OCI-LY1 (cell line): ENCODE data around the gene TCN2.

Experiments
- H2AFZ ChIP-seq: fragments of 200-600 bp; sonication (generic), shearing (Covaris generic); 2 replicates; pipeline ENCODE4 v1.6.0; 2014; ENCODE audit warnings: antibody characterized with exemption, mild to moderate bottlenecking, low read length
- H3F3A ChIP-seq: fragments of 200-600 bp; sonication (generic), shearing (Covaris generic); 2 replicates; pipeline ENCODE4 v1.6.0; 2014; ENCODE audit warnings: mild to moderate bottlenecking, antibody characterized with exemption, low read length, moderate library complexity; ENCODE audit not compliant: insufficient read depth
- H3K27ac ChIP-seq: fragments of 200-600 bp; sonication (generic); 2 replicates; pipeline ENCODE4 v1.5.1; 2014; ENCODE audit warnings: low read length, mixed run types, mild to moderate bottlenecking, low read depth; ENCODE audit not compliant: poor library complexity, severe bottlenecking
- H3K27me3 ChIP-seq: fragments of 200-600 bp; sonication (generic); 2 replicates; pipeline ENCODE4 v1.6.0; 2014; ENCODE audit warnings: antibody characterized with exemption, mild to moderate bottlenecking, low read length, moderate library complexity; ENCODE audit not compliant: insufficient read depth
- H3K36me3 ChIP-seq: fragments of 200-600 bp; sonication (generic); 2 replicates; pipeline ENCODE4 v1.6.1; 2014; ENCODE audit warnings: mild to moderate bottlenecking, antibody characterized with exemption, low read length, moderate library complexity, mixed read lengths; ENCODE audit not compliant: insufficient read depth
- H3K4me1 ChIP-seq: fragments of 200-600 bp; sonication (generic); 2 replicates; pipeline ENCODE4 v1.5.1; 2014; ENCODE audit warnings: mild to moderate bottlenecking, low read length, moderate library complexity; ENCODE audit not compliant: insufficient read depth, severe bottlenecking
- H3K4me2 ChIP-seq: fragments of 200-600 bp; sonication (generic), shearing (Covaris generic); 2 replicates; pipeline ENCODE4 v1.6.1; 2014; ENCODE audit warnings: low read length
- H3K4me3 ChIP-seq: fragments of 200-600 bp; sonication (generic); 2 replicates; pipeline ENCODE4 v1.5.1; 2014; ENCODE audit warnings: low read length, low read depth, mild to moderate bottlenecking, mixed read lengths; ENCODE audit not compliant: poor library complexity, severe bottlenecking
- H3K79me2 ChIP-seq: fragments of 200-600 bp; shearing (Covaris generic); 2 replicates; pipeline ENCODE4 v1.6.1; 2016; ENCODE audit warnings: mixed run types, low read length, mixed read lengths; ENCODE audit not compliant: insufficient read depth
- H3K9ac ChIP-seq: fragments of 200-600 bp; sonication (generic), shearing (Covaris generic); 2 replicates; pipeline ENCODE4 v1.6.1; 2014; ENCODE audit warnings: mild to moderate bottlenecking, low read length, mixed read lengths
- H3K9me2 ChIP-seq: fragments of 200-600 bp; sonication (generic), shearing (Covaris generic); 2 replicates; pipeline ENCODE4 v1.6.1; 2014; ENCODE audit warnings: low read depth, mild to moderate bottlenecking, low read length, mixed read lengths
- H3K9me3 ChIP-seq: fragments of 200-600 bp; shearing (Covaris generic); 2 replicates; pipeline ENCODE4 v1.6.1; 2014; ENCODE audit warnings: low read length, mixed read lengths
- H4K20me1 ChIP-seq: fragments of 200-600 bp; sonication (generic), shearing (Covaris generic); 2 replicates; pipeline ENCODE4 v1.6.0; 2016; ENCODE audit warnings: mild to moderate bottlenecking, low read length; ENCODE audit not compliant: insufficient read depth
- EZH2 ChIP-seq: fragments of 200-600 bp; sonication (generic), shearing (Covaris generic); IDR thresholded peaks from 2 replicates; pipeline ENCODE4 v1.8.0; 2017; ENCODE audit warnings: borderline replicate concordance, mixed run types, mild to moderate bottlenecking, antibody characterized with exemption, low read length, moderate library complexity, mixed read lengths
- TF ChIP-seq, protein P1 (sequence below): fragments of 200-600 bp; sonication (generic), shearing (Covaris generic); IDR thresholded peaks from 2 replicates; pipeline ENCODE4 v1.5.1; 2017; ENCODE audit warnings: mild to moderate bottlenecking, antibody characterized with exemption, low read length, moderate library complexity, mixed read lengths

Gene TCN2

DNA sequence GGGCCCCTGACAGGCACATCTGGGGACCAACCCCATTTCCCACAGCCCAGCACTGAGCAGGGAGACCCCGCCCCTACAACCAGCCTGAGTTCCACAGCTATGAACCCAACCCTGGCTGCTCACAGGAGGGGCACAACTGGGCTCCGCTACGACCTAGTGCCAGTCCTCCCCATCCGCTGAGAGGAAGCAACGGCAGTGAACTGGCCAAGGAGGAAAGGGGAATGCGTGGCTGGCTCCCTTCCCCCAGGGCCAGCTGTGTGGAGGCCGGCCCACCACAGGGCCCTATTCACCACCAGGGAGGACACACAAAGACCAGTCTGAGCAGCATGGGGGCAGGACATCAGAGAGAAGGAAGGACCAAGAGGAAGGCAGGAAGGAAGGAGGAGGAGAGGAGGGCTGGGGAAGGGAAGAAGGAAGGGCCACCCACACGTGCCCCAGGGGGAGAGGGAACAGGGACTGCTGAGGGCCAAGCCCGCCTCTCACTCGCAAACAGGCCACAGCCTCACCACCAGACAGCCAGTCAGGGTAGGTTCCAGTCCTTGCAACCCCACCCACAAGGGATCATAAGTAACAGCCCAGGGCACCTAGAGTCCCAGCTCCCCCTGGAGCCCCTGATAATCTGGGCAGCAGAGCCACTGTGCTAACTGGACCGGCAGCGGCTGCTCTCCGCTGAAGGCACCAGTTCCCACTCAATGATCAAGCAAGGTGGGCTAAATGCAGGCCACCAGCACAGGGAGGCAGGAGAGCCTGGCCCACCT, 24.0 kb upstream of the TCN2 start:
- H3K79me2 ChIP-seq: no peaks in the 10 kb centered on the region
- H3K4me1 ChIP-seq: no peaks in the 10 kb centered on the region
- peaks cover 100% of the 10 kb centered on the region for H3K36me3 ChIP-seq
- H3K9ac ChIP-seq: no peak overlapping the region
- no peak overlapping the region for H3K4me2 ChIP-seq
- no peaks in the 10 kb centered on the region for H3F3A ChIP-seq
- H3K27me3 ChIP-seq: no peaks in the 10 kb centered on the region
- no peak overlapping the region for H3K27ac ChIP-seq
- H3K9me2 ChIP-seq: no peaks in the 10 kb centered on the region
- H4K20me1 ChIP-seq: no peaks in the 10 kb centered on the region
- no peak overlapping the region for H2AFZ ChIP-seq
- H3K9me3 ChIP-seq: no peaks in the 10 kb centered on the region
- TF ChIP-seq EZH2: no peak
- TF ChIP-seq, protein P1, sequence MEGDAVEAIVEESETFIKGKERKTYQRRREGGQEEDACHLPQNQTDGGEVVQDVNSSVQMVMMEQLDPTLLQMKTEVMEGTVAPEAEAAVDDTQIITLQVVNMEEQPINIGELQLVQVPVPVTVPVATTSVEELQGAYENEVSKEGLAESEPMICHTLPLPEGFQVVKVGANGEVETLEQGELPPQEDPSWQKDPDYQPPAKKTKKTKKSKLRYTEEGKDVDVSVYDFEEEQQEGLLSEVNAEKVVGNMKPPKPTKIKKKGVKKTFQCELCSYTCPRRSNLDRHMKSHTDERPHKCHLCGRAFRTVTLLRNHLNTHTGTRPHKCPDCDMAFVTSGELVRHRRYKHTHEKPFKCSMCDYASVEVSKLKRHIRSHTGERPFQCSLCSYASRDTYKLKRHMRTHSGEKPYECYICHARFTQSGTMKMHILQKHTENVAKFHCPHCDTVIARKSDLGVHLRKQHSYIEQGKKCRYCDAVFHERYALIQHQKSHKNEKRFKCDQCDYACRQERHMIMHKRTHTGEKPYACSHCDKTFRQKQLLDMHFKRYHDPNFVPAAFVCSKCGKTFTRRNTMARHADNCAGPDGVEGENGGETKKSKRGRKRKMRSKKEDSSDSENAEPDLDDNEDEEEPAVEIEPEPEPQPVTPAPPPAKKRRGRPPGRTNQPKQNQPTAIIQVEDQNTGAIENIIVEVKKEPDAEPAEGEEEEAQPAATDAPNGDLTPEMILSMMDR: no peak
- H3K4me3 ChIP-seq: no peak overlapping the region

DNA sequence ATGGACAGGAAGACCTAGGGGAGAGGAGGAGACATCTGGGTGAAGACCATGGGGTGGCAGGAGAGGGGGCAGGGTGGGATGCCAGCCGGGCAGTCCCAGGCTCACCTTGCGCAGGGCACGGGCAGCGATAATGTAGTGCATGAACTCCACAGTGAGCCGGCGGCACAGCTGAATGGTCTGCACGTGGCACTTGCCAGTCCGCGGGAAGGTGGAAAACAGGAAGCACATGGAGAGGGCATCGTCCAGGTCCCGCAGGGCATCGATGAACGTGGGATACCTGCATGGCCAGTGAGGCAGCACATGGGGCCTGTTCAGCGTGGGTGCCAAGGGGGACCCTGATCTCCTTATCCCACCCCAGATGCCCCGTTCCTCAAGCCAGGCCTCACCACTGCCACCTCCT, 22.5 kb upstream of the TCN2 start:
- Histone ChIP-seq H3K79me2 (no peaks in the 10 kb centered on the region; the same call in 1 of the 2 replicates), H3K4me1 (no peaks in the 10 kb centered on the region), H3K9ac (no peak overlapping the region), H3K27ac (no peak overlapping the region), H4K20me1 (no peaks in the 10 kb centered on the region), H2AFZ (no peak overlapping the region), H3K4me3 (no peak overlapping the region), H3K9me2 (no peaks in the 10 kb centered on the region), H3K36me3 (peaks cover 100% of the 10 kb centered on the region), H3K9me3 (no peaks in the 10 kb centered on the region), H3F3A (no peaks in the 10 kb centered on the region), H3K27me3 (no peaks in the 10 kb centered on the region), H3K4me2 (no peak overlapping the region)
- TF ChIP-seq, protein P1: no peak
- no peak for TF ChIP-seq EZH2

DNA sequence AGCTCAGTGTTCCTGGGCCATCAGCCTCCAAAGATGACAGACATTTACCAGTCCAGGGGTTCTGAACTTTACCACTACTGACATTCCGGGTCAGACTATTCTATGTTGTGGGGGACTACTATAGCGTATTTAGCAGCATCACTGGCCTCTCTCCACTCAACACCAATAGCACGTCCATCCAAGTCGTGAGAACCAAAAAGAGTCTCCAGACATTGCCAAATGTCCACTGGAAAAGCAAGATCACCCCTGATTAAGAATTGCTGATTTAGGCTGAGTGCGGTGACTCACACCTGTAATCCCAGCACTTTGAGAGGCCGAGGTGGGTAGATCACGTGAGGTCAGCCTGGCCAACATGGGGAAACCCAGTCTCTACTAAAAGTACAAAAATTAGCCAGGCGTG, 20.6 kb upstream of the TCN2 start:
- Histone ChIP-seq H3K9me3 (no peaks in the 10 kb centered on the region), H4K20me1 (no peaks in the 10 kb centered on the region), H3K9ac (no peak overlapping the region), H3F3A (no peaks in the 10 kb centered on the region), H3K36me3 (peaks cover 82% of the 10 kb centered on the region), H3K4me3 (no peak overlapping the region), H3K27ac (no peak overlapping the region), H3K27me3 (no peaks in the 10 kb centered on the region), H3K4me1 (peaks cover 14% of the 10 kb centered on the region), H2AFZ (no peak overlapping the region), H3K79me2 (peaks cover 15% of the 10 kb centered on the region), H3K9me2 (no peaks in the 10 kb centered on the region), H3K4me2 (no peak overlapping the region)
- no peak for TF ChIP-seq EZH2
- TF ChIP-seq, protein P1: no peak
